Stomach (tissue), 9 donors: ENCODE measurements around the gene PRRC1. TPM values are rescaled to one million over a fixed set of nuclear protein-coding genes. Genes with fewer than 3 reads are reported as not detected.
A peak's percentile ranks its signal among the peaks of the same experiment; 100 is the strongest.
"Not testable (repeated sequence)": the region's sequence is repeated elsewhere in the genome, so short reads cannot be mapped to it uniquely, and the experiment has no call there.

ENCODE experiments used
- DNase-seq, 2 donors: peaks; one replicate each; pipeline versions ENCODE4 v3.0.0 to v3.0.0-alpha.2; 2013 to 2019
- H3K27ac ChIP-seq, 5 donors: fragments of 200-600 bp in 4 of 5; sonication (generic) in 4 of 5; one replicate each; pipeline ENCODE4 v1.5.1; 2013 to 2019; ENCODE audit warnings: mild to moderate bottlenecking in 1 of 5, moderate library complexity in 1 of 5
- H3K27me3 ChIP-seq, 3 donors: fragments of 200-600 bp; sonication (generic); one replicate each; pipeline ENCODE4 v1.5.1; 2017 to 2019; ENCODE audit warnings: mixed run types in 1 of 3
- H3K36me3 ChIP-seq, 4 donors: fragments of 200-600 bp; sonication (generic); 1 replicate in 3 of 4; 2 replicates in 1 of 4; pipeline ENCODE4 v1.5.1; 2016 to 2019
- H3K4me1 ChIP-seq, 4 donors: fragments of 200-600 bp; sonication (generic); one replicate each; pipeline ENCODE4 v1.5.1; 2016 to 2019
- H3K4me3 ChIP-seq, 4 donors: fragments of 200-600 bp; sonication (generic) in 3 of 4; one replicate each; pipeline ENCODE4 v1.5.1; 2016 to 2019; ENCODE audit warnings: mild to moderate bottlenecking in 1 of 4
- H3K9me3 ChIP-seq, 4 donors: fragments of 200-600 bp; sonication (generic); one replicate each; pipeline ENCODE4 v1.5.1; 2016 to 2019
- CTCF ChIP-seq, 7 experiments: fragments of 450-650 bp in 4 of 7; fragments of 200-600 bp in 3 of 7; sonication (generic) in 3 of 7; IDR thresholded peaks; one replicate each; pipeline ENCODE4 v1.5.1; 2016 to 2019; ENCODE audit warnings: antibody characterized with exemption in 7 of 7, control low read depth in 2 of 7, mild to moderate bottlenecking in 1 of 7
- EP300 ChIP-seq: sonication (generic); formaldehyde crosslinking; IDR thresholded peaks from one replicate; pipeline ENCODE4 v1.6.1; 2017; ENCODE audit warnings: antibody characterized with exemption
- POLR2A ChIP-seq, 4 donors: fragments of 450-650 bp; IDR thresholded peaks; one replicate each; pipeline ENCODE4 v1.6.1; 2016; ENCODE audit warnings: antibody characterized with exemption in 4 of 4, control low read depth in 2 of 4, mild to moderate bottlenecking in 1 of 4, moderate library complexity in 1 of 4
- POLR2AphosphoS5 ChIP-seq, 3 donors: sonication (generic); formaldehyde crosslinking; IDR thresholded peaks; one replicate each; pipeline ENCODE4 v1.6.1; 2016; ENCODE audit warnings: antibody characterized with exemption in 3 of 3
- whole genome bisulfite sequencing, 5 donors: extraction: QIAGEN DNeasy Blood & Tissue Kit in 3 of 5; methylation state at CpG; one replicate each; pipeline versions ENCODE4 v1.1.5 to v1.1.7; 2013 to 2018; 5-methylcytosine and 5-hydroxymethylcytosine counted together
- intact Hi-C: fragments of 100-400 bp; cut with DNase I; formaldehyde crosslinking; loops from one replicate; pipeline ENCODE4 v1.15.1; 2023; ENCODE audit warnings: low total_unique reads
- polyA plus RNA-seq, 3 donors: library from polyadenylated mRNA; stranded (reverse); fragments of 200-250 nt; gene quantifications; one replicate each; pipeline ENCODE4 v1.2.3, GENCODE V29; 2013
- total RNA-seq, 5 donors: library from RNA; depleted of rRNA; stranded (reverse); fragments of >200 nt; gene quantifications; one replicate each; pipeline versions ENCODE4 v1.1.0 to v1.2.3, GENCODE V29; 2014 to 2016
- donor health status: healthy with polysubstance abuse.
- donor health status: Bipolar disorder and iron deficiency.
- donor health status: healthy.

Gene PRRC1
- total and polyA plus RNA-seq, 8 donors, result 12.5 to 82.8 (median 30.5) TPM

- no peaks in the 10 kb centered on the region for H3K9me3 ChIP-seq
- peaks cover 45 to 97% (median 96%) of the 10 kb centered on the region in 4 donors for H3K36me3 ChIP-seq
- intact Hi-C loops, result no loop called here
- TF ChIP-seq POLR2A (IDR thresholded peaks at IDR 0.05), result no peak
- TF ChIP-seq EP300, result no peak
- no peak for TF ChIP-seq CTCF (IDR thresholded peaks at IDR 0.05)
- TF ChIP-seq POLR2AphosphoS5 (IDR thresholded peaks at IDR 0.05), result no peak
- no peak overlapping the region for H3K4me3 ChIP-seq
- no peak for DNase-seq
- H3K4me1 ChIP-seq, result no peaks in the 10 kb centered on the region
- H3K27ac ChIP-seq, result no peak overlapping the region
- H3K27me3 ChIP-seq, result no peaks in the 10 kb centered on the region
- WGBS, 5 donors, result 63 to 79% (median 73%) methylated on average over 5 of the region's 5 CpGs
These were observed 12.7 kb downstream of the PRRC1 start for GRCh38 chr5:127529904-127530682.

- H3K9me3 ChIP-seq, result no peaks in the 10 kb centered on the region
- H3K27me3 ChIP-seq, result no peaks in the 10 kb centered on the region
- WGBS, 5 donors, result 76 to 91% (median 87%) methylated on average over 2 of the region's 2 CpGs
- H3K27ac ChIP-seq, result no peak overlapping the region
- no peak overlapping the region for H3K4me3 ChIP-seq
- peaks cover 39 to 88% (median 83%) of the 10 kb centered on the region in 4 donors for H3K36me3 ChIP-seq
- no peaks in the 10 kb centered on the region for H3K4me1 ChIP-seq
- intact Hi-C loops, result no loop called here
- no peak for TF ChIP-seq POLR2A (IDR thresholded peaks at IDR 0.05)
- TF ChIP-seq EP300, result no peak
- TF ChIP-seq POLR2AphosphoS5 (IDR thresholded peaks at IDR 0.05), result no peak
- peak in 2 of 7 experiments; percentile 14 to 17 for TF ChIP-seq CTCF (IDR thresholded peaks at IDR 0.05)
- DNase-seq, result no peak
These were observed 19.2 kb downstream of the PRRC1 start for GRCh38 chr5:127536687-127537086.

GRCh38 chr5:127540553-127540952 lies 23.1 kb downstream of the PRRC1 start:
- H3K9me3 ChIP-seq, DNase-seq, H3K4me1 ChIP-seq, H3K4me3 ChIP-seq, intact Hi-C loops, H3K27ac ChIP-seq, H3K27me3 ChIP-seq: not testable (repeated sequence)
- H3K36me3 ChIP-seq, result peaks cover 10 to 61% (median 59%) of the 10 kb centered on the region in 4 donors
- WGBS, 5 donors, result 98 to 100% (median 98%) methylated on average over 3 of the region's 3 CpGs

GRCh38 chr5:127545249-127545648 lies 27.8 kb downstream of the PRRC1 start:
- DNase-seq, H3K9me3 ChIP-seq, H3K27me3 ChIP-seq, H3K27ac ChIP-seq, H3K4me1 ChIP-seq, H3K4me3 ChIP-seq, intact Hi-C loops: not testable (repeated sequence)
- WGBS, 5 donors, result 83 to 100% (median 100%) methylated on average over 1 of the region's 1 CpG; no CpG with 5 or more reads in 2 of the 5 donors
- H3K36me3 ChIP-seq, result peaks cover 0 to 38% (median 34%) of the 10 kb centered on the region in 4 donors

GRCh38 chr5:127549551-127549950 lies 32.1 kb downstream of the PRRC1 start:
- peaks cover 3 to 60% (median 55%) of the 10 kb centered on the region in 4 donors for H3K36me3 ChIP-seq
- DNase-seq, result peak in 1 of 2 donors; percentile 18
- intact Hi-C loops, result no loop called here
- peaks cover 0 to 3% (median under 1%) of the 10 kb centered on the region in 4 donors for H3K9me3 ChIP-seq
- H3K4me3 ChIP-seq, result no peak overlapping the region
- no peaks in the 10 kb centered on the region for H3K27me3 ChIP-seq
- peaks cover 0 to 8% (median 0%) of the 10 kb centered on the region in 4 donors for H3K4me1 ChIP-seq
- 40 to 51% (median 46%) methylated on average over 2 of the region's 2 CpGs for WGBS, 5 donors
- no peak for TF ChIP-seq EP300
- no peak for TF ChIP-seq CTCF (IDR thresholded peaks at IDR 0.05)
- TF ChIP-seq POLR2AphosphoS5 (IDR thresholded peaks at IDR 0.05), result no peak
- TF ChIP-seq POLR2A (IDR thresholded peaks at IDR 0.05), result no peak
- no peak overlapping the region for H3K27ac ChIP-seq
